Tibial nerve (tissue), 4 donors: Measurements from ENCODE around the gene VPS13D. TPM values are rescaled to one million over a fixed set of nuclear protein-coding genes. Genes with fewer than 3 reads are reported as not detected.
"Not testable (repeated sequence)": the region's sequence is repeated elsewhere in the genome, so short reads cannot be mapped to it uniquely, and the experiment has no call there.

Experiments
- DNase-seq, 2 donors: peaks; one replicate each; pipeline ENCODE4 v3.0.0-alpha.2; 2019; ENCODE audit warnings: low spot score in 2 of 2
- H3K27ac ChIP-seq, 4 donors: fragments of 200-600 bp; sonication (generic) in 3 of 4; one replicate each; pipeline ENCODE4 v1.5.1; 2017 to 2019; ENCODE audit warnings: mild to moderate bottlenecking in 1 of 4
- H3K27me3 ChIP-seq, 2 donors: fragments of 200-600 bp; sonication (generic) in 1 of 2; one replicate each; pipeline versions ENCODE4 v1.5.1 to v1.6.0; 2017 to 2019
- H3K36me3 ChIP-seq, 3 donors: fragments of 200-600 bp; sonication (generic); one replicate each; pipeline ENCODE4 v1.5.1; 2018 to 2019
- H3K4me1 ChIP-seq, 4 donors: fragments of 200-600 bp; sonication (generic) in 3 of 4; one replicate each; pipeline ENCODE4 v1.5.1; 2017 to 2019
- H3K4me3 ChIP-seq, 4 donors: fragments of 200-600 bp; sonication (generic) in 3 of 4; one replicate each; pipeline ENCODE4 v1.5.1; 2017 to 2019; ENCODE audit warnings: mild to moderate bottlenecking in 1 of 4, moderate library complexity in 1 of 4
- H3K9me3 ChIP-seq, 4 donors: fragments of 200-600 bp; sonication (generic) in 3 of 4; one replicate each; pipeline ENCODE4 v1.5.1; 2017 to 2019
- EP300 ChIP-seq, 2 donors: sonication (generic); formaldehyde crosslinking; IDR thresholded peaks; one replicate each; pipeline ENCODE4 v1.6.1; 2017; ENCODE audit warnings: antibody characterized with exemption in 2 of 2, mild to moderate bottlenecking in 1 of 2
- POLR2A ChIP-seq, 2 donors: fragments of 450-650 bp; IDR thresholded peaks; one replicate each; pipeline ENCODE4 v1.6.1; 2017; ENCODE audit warnings: antibody characterized with exemption in 2 of 2, mild to moderate bottlenecking in 2 of 2, moderate library complexity in 2 of 2
- WGBS, 2 donors: methylation state at CpG; one replicate each; pipeline ENCODE4 v1.1.5; 2018; 5-methylcytosine and 5-hydroxymethylcytosine counted together
- total RNA-seq, 4 donors: library from RNA; depleted of rRNA; stranded (reverse); fragments of >200 nt; gene quantifications; one replicate each; pipeline ENCODE4 v1.1.0, GENCODE V29; 2016
- TF ChIP-seq, protein P1 (sequence below), 5 experiments: fragments of 200-600 bp in 3 of 5; fragments of 450-650 bp in 2 of 5; sonication (generic) in 3 of 5; IDR thresholded peaks; one replicate each; pipeline ENCODE4 v1.5.1; 2016 to 2019; ENCODE audit warnings: antibody characterized with exemption in 5 of 5, mild to moderate bottlenecking in 3 of 5, moderate library complexity in 2 of 5

The VPS13D gene
- total RNA-seq, 4 donors from 2014 or later: 99.2 to 132 (median 110) TPM

DNA sequence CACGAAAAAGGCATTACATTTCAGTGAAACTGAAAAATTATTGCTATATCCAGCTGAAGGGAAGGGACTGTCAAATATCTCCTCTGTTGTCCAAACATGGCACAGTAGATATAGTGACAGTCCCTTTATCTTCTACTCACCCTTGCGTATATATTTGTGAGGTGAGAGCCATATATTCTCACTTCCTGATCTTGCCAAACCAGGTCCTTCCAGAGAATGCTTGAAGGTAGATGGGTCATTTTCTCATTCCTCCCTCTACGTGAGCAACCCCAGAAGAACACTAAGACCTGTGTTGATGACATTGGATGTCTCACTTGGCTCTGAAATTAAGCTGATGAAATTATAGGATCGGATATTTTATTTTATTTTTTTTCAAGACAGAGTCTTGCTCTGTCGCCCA lies 237.0 kb downstream of the VPS13D start:
- no peaks in the 10 kb centered on the region for H3K27me3 ChIP-seq
- H3K27ac ChIP-seq: peak overlapping the region in 1 of 4 donors; percentile 29
- no peaks in the 10 kb centered on the region for H3K9me3 ChIP-seq
- WGBS, 2 donors: 88 to 92% methylated on average over 5 of the region's 5 CpGs
- TF ChIP-seq, protein P1, sequence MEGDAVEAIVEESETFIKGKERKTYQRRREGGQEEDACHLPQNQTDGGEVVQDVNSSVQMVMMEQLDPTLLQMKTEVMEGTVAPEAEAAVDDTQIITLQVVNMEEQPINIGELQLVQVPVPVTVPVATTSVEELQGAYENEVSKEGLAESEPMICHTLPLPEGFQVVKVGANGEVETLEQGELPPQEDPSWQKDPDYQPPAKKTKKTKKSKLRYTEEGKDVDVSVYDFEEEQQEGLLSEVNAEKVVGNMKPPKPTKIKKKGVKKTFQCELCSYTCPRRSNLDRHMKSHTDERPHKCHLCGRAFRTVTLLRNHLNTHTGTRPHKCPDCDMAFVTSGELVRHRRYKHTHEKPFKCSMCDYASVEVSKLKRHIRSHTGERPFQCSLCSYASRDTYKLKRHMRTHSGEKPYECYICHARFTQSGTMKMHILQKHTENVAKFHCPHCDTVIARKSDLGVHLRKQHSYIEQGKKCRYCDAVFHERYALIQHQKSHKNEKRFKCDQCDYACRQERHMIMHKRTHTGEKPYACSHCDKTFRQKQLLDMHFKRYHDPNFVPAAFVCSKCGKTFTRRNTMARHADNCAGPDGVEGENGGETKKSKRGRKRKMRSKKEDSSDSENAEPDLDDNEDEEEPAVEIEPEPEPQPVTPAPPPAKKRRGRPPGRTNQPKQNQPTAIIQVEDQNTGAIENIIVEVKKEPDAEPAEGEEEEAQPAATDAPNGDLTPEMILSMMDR (IDR thresholded peaks at IDR 0.05): no peak
- TF ChIP-seq POLR2A (IDR thresholded peaks at IDR 0.05): no peak
- TF ChIP-seq EP300 (IDR thresholded peaks at IDR 0.05): no peak
- H3K36me3 ChIP-seq: peaks cover 0 to 3% (median 0%) of the 10 kb centered on the region in 3 donors
- peaks cover 0 to 87% (median 32%) of the 10 kb centered on the region in 4 donors for H3K4me1 ChIP-seq
- H3K4me3 ChIP-seq: no peak overlapping the region
- DNase-seq: no peak

DNA sequence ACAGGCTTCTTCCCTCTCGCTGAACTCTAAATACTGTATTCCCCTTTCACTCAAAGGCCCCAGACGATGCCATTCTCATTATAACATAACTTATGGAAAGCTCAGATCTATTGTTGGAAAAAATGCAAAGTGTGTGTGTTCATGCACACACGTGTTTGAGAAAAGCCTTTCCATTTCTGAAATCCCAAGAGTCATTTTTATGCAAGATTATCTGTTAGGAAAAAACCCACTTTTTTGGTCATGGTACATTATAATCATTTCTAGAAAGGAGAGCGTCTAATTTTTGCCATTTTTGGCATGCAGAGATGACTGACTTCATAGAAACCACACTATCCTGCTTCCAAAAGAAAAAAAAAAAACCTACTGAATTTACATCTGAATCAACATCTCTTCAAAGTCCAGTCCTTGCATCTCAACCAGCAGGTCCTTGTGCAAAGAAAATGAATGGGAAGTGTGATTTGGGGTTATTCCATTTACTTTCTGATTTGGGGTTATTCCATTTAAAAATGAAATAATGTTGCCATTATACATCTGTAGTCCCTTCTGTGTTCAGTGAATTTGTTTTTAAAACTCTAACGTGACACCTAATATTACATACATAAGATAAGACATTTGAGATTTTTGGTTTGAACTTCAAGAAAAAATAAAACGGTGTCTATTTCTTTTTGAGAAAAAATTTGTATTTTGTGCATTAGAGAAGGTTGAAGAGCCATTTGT lies 237.9 kb downstream of the VPS13D start:
- Histone ChIP-seq H3K27ac (peak overlapping the region in 1 of 4 donors; percentile 29), H3K27me3 (no peaks in the 10 kb centered on the region), H3K4me1 (peaks cover 0 to 84% (median 30%) of the 10 kb centered on the region in 4 donors), H3K9me3 (no peaks in the 10 kb centered on the region), H3K4me3 (no peak overlapping the region), H3K36me3 (peaks cover 0 to 3% (median 0%) of the 10 kb centered on the region in 3 donors)
- no peak for DNase-seq
- TF ChIP-seq EP300 (IDR thresholded peaks at IDR 0.05) (no peak), POLR2A (IDR thresholded peaks at IDR 0.05) (no peak)
- TF ChIP-seq, protein P1 (IDR thresholded peaks at IDR 0.05): no peak
- WGBS, 2 donors: 65 to 67% methylated on average over 6 of the region's 6 CpGs

DNA sequence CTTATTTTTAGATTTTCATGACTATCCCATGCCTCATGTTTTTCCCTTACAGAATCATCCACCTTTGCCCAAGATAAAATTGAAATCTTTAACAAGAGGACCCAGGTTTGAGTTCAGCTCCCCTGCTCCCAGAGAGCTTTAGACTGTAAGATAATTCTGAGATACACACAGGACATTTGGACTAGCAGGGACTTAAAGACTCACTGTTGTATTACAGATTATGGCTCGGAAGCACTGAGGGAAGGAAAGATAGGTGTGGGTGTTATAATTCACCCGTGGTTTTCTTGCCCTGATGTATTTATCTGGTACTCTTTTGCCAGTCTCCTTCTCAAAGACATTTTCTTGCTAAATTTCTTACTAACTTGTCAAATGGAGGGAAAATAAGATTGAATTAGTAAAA lies 238.5 kb downstream of the VPS13D start:
- H3K36me3 ChIP-seq: peaks cover 0 to 3% (median 0%) of the 10 kb centered on the region in 3 donors
- no peaks in the 10 kb centered on the region for H3K27me3 ChIP-seq
- DNase-seq: no peak
- no peak overlapping the region for H3K4me3 ChIP-seq
- peaks cover 0 to 84% (median 27%) of the 10 kb centered on the region in 4 donors for H3K4me1 ChIP-seq
- TF ChIP-seq EP300 (IDR thresholded peaks at IDR 0.05): no peak
- TF ChIP-seq, protein P1 (IDR thresholded peaks at IDR 0.05): no peak
- TF ChIP-seq POLR2A (IDR thresholded peaks at IDR 0.05): no peak
- WGBS, 2 donors: 86 to 89% methylated on average over 2 of the region's 2 CpGs
- no peaks in the 10 kb centered on the region for H3K9me3 ChIP-seq
- no peak overlapping the region for H3K27ac ChIP-seq

DNA sequence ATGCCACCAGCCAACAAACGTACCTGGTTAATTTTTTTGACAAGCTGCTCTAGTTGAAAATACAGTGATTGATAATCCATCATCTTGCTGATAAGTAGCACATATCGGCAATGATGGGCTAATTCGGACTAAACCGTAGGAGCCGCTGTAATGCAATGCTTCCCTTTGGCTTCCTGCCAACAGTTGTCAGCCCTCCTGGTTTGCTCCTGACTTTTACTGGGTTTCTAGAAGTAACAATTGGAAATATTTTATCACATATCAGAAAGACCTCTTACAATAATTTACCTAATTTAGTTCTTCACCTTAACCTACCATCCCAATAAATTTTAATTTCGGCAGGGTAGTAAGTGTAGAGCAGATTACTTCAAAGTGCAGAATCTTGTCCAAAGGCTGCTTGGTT lies 239.7 kb downstream of the VPS13D start:
- TF ChIP-seq, protein P1 (IDR thresholded peaks at IDR 0.05): no peak
- TF ChIP-seq POLR2A (IDR thresholded peaks at IDR 0.05) (no peak), EP300 (IDR thresholded peaks at IDR 0.05) (no peak)
- Histone ChIP-seq H3K4me3 (no peak overlapping the region), H3K27ac (peak overlapping the region in 1 of 4 donors; percentile 21), H3K9me3 (no peaks in the 10 kb centered on the region), H3K4me1 (peaks cover 0 to 84% (median 27%) of the 10 kb centered on the region in 4 donors), H3K36me3 (peaks cover 0 to 3% (median 0%) of the 10 kb centered on the region in 3 donors), H3K27me3 (no peaks in the 10 kb centered on the region)
- 56 to 59% methylated on average over 6 of the region's 6 CpGs for WGBS, 2 donors
- DNase-seq: no peak

DNA sequence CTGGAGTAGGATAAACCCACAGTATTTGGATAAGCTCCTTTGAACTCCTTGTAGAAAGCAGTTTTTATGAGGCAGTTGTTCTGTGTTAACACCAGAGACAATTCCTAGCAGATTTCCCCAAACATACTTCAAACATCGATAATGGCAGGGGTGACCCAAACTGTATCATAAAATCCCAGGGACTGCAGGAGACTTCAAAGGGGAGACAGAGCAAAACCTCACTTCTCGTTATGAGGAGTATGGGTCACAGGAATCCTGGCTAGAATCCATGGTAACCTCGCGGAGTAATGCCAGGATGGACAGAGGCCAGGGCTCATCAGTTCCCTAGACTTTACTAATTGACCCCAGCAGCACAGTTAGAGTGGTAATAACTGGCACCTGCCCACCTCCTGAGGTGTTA lies 240.2 kb downstream of the VPS13D start:
- Histone ChIP-seq H3K4me3 (no peak overlapping the region), H3K4me1 (peaks cover 0 to 84% (median 30%) of the 10 kb centered on the region in 4 donors), H3K36me3 (peaks cover 0 to 3% (median 0%) of the 10 kb centered on the region in 3 donors), H3K27ac (peak overlapping the region in 2 of 4 donors; percentile 29 to 36), H3K9me3 (no peaks in the 10 kb centered on the region), H3K27me3 (no peaks in the 10 kb centered on the region)
- 30 to 36% methylated on average over 4 of the region's 4 CpGs for whole genome bisulfite sequencing, 2 donors
- TF ChIP-seq, protein P1 (IDR thresholded peaks at IDR 0.05): no peak
- no peak for TF ChIP-seq EP300 (IDR thresholded peaks at IDR 0.05)
- DNase-seq: no peak

DNA sequence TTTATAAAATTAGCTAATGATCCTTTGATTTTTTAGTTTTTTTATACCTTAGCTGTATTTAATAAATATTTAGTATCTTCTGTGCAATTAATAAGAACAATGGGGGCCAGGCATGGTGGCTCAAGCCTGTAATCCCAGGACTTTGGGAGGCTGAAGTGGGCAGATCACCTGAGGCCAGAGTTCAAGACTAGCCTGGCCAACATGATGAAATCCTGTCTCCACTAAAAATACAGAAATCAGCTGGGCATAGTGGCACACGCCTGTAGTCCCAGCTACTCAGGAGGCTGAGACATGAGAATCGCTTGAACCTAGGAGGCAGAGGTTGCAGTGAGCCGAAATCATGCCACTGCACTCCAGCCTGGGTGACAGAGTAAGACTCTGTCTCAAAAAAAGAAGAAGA lies 241.1 kb downstream of the VPS13D start:
- not testable (repeated sequence) for H3K27ac ChIP-seq
- 96 to 100% methylated on average over 3 of the region's 3 CpGs for WGBS, 2 donors

More for the DNA sequence above, 241.1 kb downstream of the VPS13D start:
- not testable (repeated sequence) for DNase-seq, H3K4me3 ChIP-seq, H3K9me3 ChIP-seq, H3K36me3 ChIP-seq, H3K27me3 ChIP-seq
- peaks cover 0 to 84% (median 37%) of the 10 kb centered on the region in 4 donors for H3K4me1 ChIP-seq
